Left lung (tissue), 10 donors: Measurements from ENCODE around the gene IGF2. TPM values are rescaled to one million over a fixed set of nuclear protein-coding genes. Genes with fewer than 3 reads are reported as not detected.
A peak's percentile ranks its signal among the peaks of the same experiment; 100 is the strongest.

Experiments
- ATAC-seq: fragments of 200-7000 bp; cut with Tn5 transposase; one replicate; pipeline ENCODE4 v1.9.1; 2020; ENCODE audit warnings: moderate library complexity
- DNase-seq, 4 donors: peaks; one replicate each; pipeline ENCODE4 v3.0.0-alpha.2; 2013 to 2020
- H3K27ac ChIP-seq, 2 donors: fragments of 200-600 bp; sonication (generic) in 1 of 2; one replicate each; pipeline versions ENCODE4 v1.5.0 to v1.8.0; 2020 to 2021
- H3K27me3 ChIP-seq, 2 donors: fragments of 200-600 bp; sonication (generic) in 1 of 2; one replicate each; pipeline versions ENCODE4 v1.5.0 to v1.8.0; 2020 to 2021
- H3K36me3 ChIP-seq, 2 donors: fragments of 200-600 bp; sonication (generic) in 1 of 2; one replicate each; pipeline versions ENCODE4 v1.5.0 to v1.8.0; 2020 to 2021
- H3K4me1 ChIP-seq, 2 donors: fragments of 200-600 bp; one replicate each; pipeline ENCODE4 v1.8.0; 2021
- H3K4me3 ChIP-seq, 2 donors: fragments of 200-600 bp; sonication (generic) in 1 of 2; one replicate each; pipeline versions ENCODE4 v1.5.0 to v1.8.0; 2020 to 2021; ENCODE audit warnings: mild to moderate bottlenecking in 1 of 2
- H3K9me3 ChIP-seq, 2 donors: fragments of 200-600 bp; sonication (generic) in 1 of 2; one replicate each; pipeline versions ENCODE4 v1.5.0 to v1.8.0; 2020 to 2021
- intact Hi-C, 2 donors: fragments of 100-400 bp; cut with DNase I; formaldehyde crosslinking; loops; one replicate each; pipeline versions ENCODE4 v1.11.2 to v1.14.2; 2022
- polyA plus RNA-seq, 6 donors: library from polyadenylated mRNA; unstranded; fragments of 120-200 nt; gene quantifications; one replicate each; pipeline ENCODE4 v1.2.1, GENCODE V29; 2013; ENCODE audit not compliant: insufficient read length in 6 of 6
- total RNA-seq, 2 donors: library from RNA; stranded (reverse); fragmentation: NEBNext Ultra II Directional; extraction: Animal tissue kit (Norgen Biotek cat#: 25700); gene quantifications; one replicate each; pipeline ENCODE4 v1.2.1, GENCODE V29; 2021
- TF ChIP-seq, protein P1 (sequence below), 2 donors: fragments of 200-600 bp; sonication (generic) in 1 of 2; IDR thresholded peaks; one replicate each; pipeline versions ENCODE4 v1.5.0 to v1.8.0; 2021; ENCODE audit warnings: antibody characterized with exemption in 2 of 2
- donor health status: DM: no; HTN: yes; CAD: no.
- donor health status: DM: no; HTN: no; CAD: no.

The IGF2 gene
- total and polyA plus RNA-seq, 8 donors, result 12.0 to 118 (median 92.1) TPM

DNA sequence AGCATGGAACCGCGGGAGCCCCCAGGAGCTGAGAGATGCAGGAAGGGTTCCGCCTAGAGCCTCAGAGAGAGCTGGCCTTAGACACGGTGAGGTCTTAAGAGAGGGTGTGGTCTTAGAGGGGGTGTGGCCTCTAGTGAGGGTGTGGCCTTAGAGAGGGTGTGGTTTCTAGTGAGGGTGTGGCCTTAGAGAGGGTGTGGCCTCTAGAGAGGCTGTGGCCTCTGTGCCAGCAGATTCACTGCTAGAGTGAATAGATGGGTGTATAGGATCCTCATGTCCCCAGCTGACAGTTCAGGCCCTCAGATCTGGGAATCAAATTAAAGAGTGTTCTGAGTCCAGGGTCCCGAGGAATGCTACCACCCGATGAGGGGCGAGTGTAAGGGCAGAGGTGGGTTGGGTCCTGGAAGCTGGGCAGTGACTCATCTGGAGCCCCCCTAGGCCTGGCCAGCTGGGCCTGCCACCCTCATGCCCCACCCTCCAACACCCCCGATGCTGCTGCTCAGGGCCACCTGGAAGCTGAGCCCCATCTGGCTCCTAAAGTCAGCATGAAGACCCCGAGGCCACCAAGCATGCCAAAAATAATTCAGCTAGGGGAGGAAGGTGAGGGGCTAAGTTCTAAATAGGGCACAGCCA is 49.5 kb downstream of the IGF2 start:
- DNase-seq (peak in 1 of 4 donors; percentile 21), ATAC-seq (no peak)
- H3K36me3 ChIP-seq, result no peaks in the 10 kb centered on the region
- no peaks in the 10 kb centered on the region for H3K4me1 ChIP-seq
- no peak overlapping the region for H3K4me3 ChIP-seq
- H3K9me3 ChIP-seq, result peaks cover 0 to 2% of the 10 kb centered on the region in 2 donors
- H3K27ac ChIP-seq, result no peak overlapping the region
- intact Hi-C loops, result no loop called here
- TF ChIP-seq, protein P1, sequence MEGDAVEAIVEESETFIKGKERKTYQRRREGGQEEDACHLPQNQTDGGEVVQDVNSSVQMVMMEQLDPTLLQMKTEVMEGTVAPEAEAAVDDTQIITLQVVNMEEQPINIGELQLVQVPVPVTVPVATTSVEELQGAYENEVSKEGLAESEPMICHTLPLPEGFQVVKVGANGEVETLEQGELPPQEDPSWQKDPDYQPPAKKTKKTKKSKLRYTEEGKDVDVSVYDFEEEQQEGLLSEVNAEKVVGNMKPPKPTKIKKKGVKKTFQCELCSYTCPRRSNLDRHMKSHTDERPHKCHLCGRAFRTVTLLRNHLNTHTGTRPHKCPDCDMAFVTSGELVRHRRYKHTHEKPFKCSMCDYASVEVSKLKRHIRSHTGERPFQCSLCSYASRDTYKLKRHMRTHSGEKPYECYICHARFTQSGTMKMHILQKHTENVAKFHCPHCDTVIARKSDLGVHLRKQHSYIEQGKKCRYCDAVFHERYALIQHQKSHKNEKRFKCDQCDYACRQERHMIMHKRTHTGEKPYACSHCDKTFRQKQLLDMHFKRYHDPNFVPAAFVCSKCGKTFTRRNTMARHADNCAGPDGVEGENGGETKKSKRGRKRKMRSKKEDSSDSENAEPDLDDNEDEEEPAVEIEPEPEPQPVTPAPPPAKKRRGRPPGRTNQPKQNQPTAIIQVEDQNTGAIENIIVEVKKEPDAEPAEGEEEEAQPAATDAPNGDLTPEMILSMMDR (IDR thresholded peaks at IDR 0.05), result no peak
- peaks cover 0 to 21% of the 10 kb centered on the region in 2 donors for H3K27me3 ChIP-seq

- Histone ChIP-seq H3K4me1 (no peaks in the 10 kb centered on the region), H3K36me3 (no peaks in the 10 kb centered on the region), H3K9me3 (peaks cover 0 to 8% of the 10 kb centered on the region in 2 donors), H3K27me3 (peaks cover 0 to 16% of the 10 kb centered on the region in 2 donors), H3K4me3 (no peak overlapping the region), H3K27ac (no peak overlapping the region)
- peak in 1 of 4 donors; percentile 59 for DNase-seq
- TF ChIP-seq, protein P1 (IDR thresholded peaks at IDR 0.05), result no peak
- no peak for ATAC-seq
- intact Hi-C loops, result no loop called here
Measured at GRCh38 chr11:2088746-2089535, 50.2 kb downstream of the IGF2 start.

DNA sequence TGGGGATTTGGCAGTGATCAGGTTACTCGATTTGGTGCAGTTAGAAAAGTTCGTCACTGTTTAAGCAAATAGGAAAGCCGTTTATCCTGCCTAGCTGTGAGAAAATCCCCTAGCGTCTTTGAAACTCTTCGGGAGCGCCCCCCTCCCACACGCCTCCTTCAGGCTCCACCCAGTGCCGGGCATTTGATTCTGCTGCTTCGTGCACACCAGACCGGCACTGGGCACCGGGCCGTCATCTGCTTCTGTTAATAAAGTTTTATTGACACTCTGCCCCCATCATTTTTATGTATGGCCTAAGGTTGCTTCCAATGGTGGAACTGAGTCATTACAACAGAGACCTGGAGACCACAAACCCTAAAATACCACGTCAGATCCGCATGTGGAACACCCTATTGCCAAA is 50.9 kb downstream of the IGF2 start:
- peaks cover 0 to 14% of the 10 kb centered on the region in 2 donors for H3K27me3 ChIP-seq
- ATAC-seq, result no peak
- H3K36me3 ChIP-seq, result no peaks in the 10 kb centered on the region
- no peak overlapping the region for H3K4me3 ChIP-seq
- no peak overlapping the region for H3K27ac ChIP-seq
- TF ChIP-seq, protein P1 (IDR thresholded peaks at IDR 0.05), result no peak
- DNase-seq, result peak in 1 of 4 donors; percentile 50
- H3K9me3 ChIP-seq, result peaks cover 0 to 8% of the 10 kb centered on the region in 2 donors
- intact Hi-C loops, result no loop called here
- no peaks in the 10 kb centered on the region for H3K4me1 ChIP-seq

- intact Hi-C loops, result no loop called here
- H3K27ac ChIP-seq, result no peak overlapping the region
- DNase-seq, result peak in 1 of 4 donors; percentile 54
- H3K4me3 ChIP-seq, result no peak overlapping the region
- ATAC-seq, result no peak
- H3K9me3 ChIP-seq, result peaks cover 0 to 8% of the 10 kb centered on the region in 2 donors
- TF ChIP-seq, protein P1 (IDR thresholded peaks at IDR 0.05), result no peak
- no peaks in the 10 kb centered on the region for H3K27me3 ChIP-seq
- no peaks in the 10 kb centered on the region for H3K36me3 ChIP-seq
- H3K4me1 ChIP-seq, result no peaks in the 10 kb centered on the region
Measured at GRCh38 chr11:2086239-2087040, 52.7 kb downstream of the IGF2 start.
